Myometrial cell (primary cell): ENCODE results near the gene RNF144B. TPM values are rescaled to one million over a fixed set of nuclear protein-coding genes. Genes with fewer than 3 reads are reported as not detected.

ENCODE experiments used
- total RNA-seq: library from RNA; depleted of rRNA; stranded (reverse); fragments of >200 nt; gene quantifications from 2 replicates; pipeline ENCODE4 v1.2.3, GENCODE V29; 2015

RNF144B gene
- 1.1 and 1.2 TPM in 2 replicates for total RNA-seq

DNA sequence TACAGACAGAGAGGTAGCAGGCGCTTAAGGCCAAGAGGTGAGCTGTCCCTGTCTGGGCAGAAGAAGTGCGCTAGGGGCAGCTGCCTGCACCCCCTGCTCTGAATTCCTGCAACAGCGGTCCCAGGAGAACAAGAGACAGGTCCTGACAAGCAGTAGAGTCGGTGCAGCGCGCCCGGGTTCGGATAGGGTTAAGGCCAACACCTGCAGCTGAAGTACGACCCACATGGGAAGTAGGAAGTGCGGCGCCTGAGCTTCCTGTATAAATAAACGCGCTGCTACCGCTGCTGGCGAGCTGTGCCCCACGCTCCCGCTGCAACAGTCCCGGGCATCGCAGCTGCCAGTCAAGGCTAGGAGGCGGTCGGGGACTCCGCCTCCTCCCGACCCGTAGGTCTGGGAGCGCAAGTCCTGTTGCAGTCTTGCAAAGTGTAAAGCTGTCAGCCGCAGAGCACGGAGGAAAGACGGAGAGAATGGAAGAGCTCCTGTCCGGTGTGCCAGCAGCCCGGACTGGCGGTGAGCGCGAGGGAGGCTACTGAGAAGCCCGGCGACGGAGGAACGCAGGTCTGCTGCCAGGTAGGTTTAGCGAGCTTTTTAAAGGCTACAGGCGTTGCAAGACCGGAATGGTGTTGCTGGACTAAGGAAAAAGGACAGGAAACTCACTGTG lies at the start of gene RNF144B:
Gene RNF144B (plus strand): TSS at position 290 of the 661 bp plus-strand sequence. CDS start 12,185 bp downstream, outside the sequence.

Other genes starting within 250 kb of the RNF144B start
- gene TPMT, start 232.3 kb upstream of the RNF144B start, total RNA-seq, result 40.4 and 49.6 TPM in 2 replicates
- 10.4 and 13.3 TPM in 2 replicates for gene KDM1B, start 231.9 kb upstream of the RNF144B start, total RNA-seq
- gene DEK, start 122.8 kb upstream of the RNF144B start, total RNA-seq, result 94.8 and 102 TPM in 2 replicates